ENCODE results near the gene TMEM165. TPM values are rescaled to one million over a fixed set of nuclear protein-coding genes. Genes with fewer than 3 reads are reported as not detected.

TMEM165 gene
- total and polyA plus RNA-seq, 9 of the 15 experiments (the other 6 are each of a cell fraction or from before 2014, with no cell fraction given): 21.3 to 145 (median 96.8) TPM

GRCh38 chr4:55373461-55373860 is 22.3 kb upstream of the TMEM165 start (continued):
- no peak for TF ChIP-seq ZNF134 (CRISPR knock-in tag; conservative IDR thresholded peaks at IDR 0.05)
- no peak for TF ChIP-seq TEAD2 (tag; IDR thresholded peaks at IDR 0.05)
- TF ChIP-seq ESRRA (IDR thresholded peaks at IDR 0.05; ENCODE audit: borderline replicate concordance, low read depth): no peak
- no peak for TF ChIP-seq ZNF444 (CRISPR knock-in tag; IDR thresholded peaks at IDR 0.05)
- TF ChIP-seq ZNF592 (IDR thresholded peaks at IDR 0.05): no peak
- no peak for TF ChIP-seq ZNF79 (CRISPR knock-in tag; IDR thresholded peaks at IDR 0.05; ENCODE audit: low read depth)
- no peak for TF ChIP-seq ZBTB26 (CRISPR knock-in tag; IDR thresholded peaks at IDR 0.05)
- TF ChIP-seq VEZF1 (CRISPR knock-in tag; IDR thresholded peaks at IDR 0.05): no peak
- TF ChIP-seq ZNF184 (CRISPR knock-in tag; IDR thresholded peaks at IDR 0.05): no peak
- TF ChIP-seq SREBF2 (CRISPR knock-in tag; IDR thresholded peaks at IDR 0.05): no peak
- TF ChIP-seq RBM22 (IDR thresholded peaks at IDR 0.05; ENCODE audit: low read depth, low read length, poor library complexity, severe bottlenecking): no peak
- TF ChIP-seq HES1 (IDR thresholded peaks at IDR 0.05; ENCODE audit: low read depth): no peak
- no peak for TF ChIP-seq HDAC3 (IDR thresholded peaks at IDR 0.05; ENCODE audit: borderline replicate concordance, partially characterized antibody)
- TF ChIP-seq HCFC1 (IDR thresholded peaks at IDR 0.05; ENCODE audit: low read depth, low read length): no peak
